ENCODE measurements around the gene UNK. TPM values are rescaled to one million over a fixed set of nuclear protein-coding genes. Genes with fewer than 3 reads are reported as not detected.

Gene UNK, protein sequence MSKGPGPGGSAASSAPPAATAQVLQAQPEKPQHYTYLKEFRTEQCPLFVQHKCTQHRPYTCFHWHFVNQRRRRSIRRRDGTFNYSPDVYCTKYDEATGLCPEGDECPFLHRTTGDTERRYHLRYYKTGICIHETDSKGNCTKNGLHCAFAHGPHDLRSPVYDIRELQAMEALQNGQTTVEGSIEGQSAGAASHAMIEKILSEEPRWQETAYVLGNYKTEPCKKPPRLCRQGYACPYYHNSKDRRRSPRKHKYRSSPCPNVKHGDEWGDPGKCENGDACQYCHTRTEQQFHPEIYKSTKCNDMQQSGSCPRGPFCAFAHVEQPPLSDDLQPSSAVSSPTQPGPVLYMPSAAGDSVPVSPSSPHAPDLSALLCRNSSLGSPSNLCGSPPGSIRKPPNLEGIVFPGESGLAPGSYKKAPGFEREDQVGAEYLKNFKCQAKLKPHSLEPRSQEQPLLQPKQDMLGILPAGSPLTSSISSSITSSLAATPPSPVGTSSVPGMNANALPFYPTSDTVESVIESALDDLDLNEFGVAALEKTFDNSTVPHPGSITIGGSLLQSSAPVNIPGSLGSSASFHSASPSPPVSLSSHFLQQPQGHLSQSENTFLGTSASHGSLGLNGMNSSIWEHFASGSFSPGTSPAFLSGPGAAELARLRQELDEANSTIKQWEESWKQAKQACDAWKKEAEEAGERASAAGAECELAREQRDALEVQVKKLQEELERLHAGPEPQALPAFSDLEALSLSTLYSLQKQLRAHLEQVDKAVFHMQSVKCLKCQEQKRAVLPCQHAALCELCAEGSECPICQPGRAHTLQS
- 22.0 and 26.1 TPM in 2 replicates for total RNA-seq

DNA sequence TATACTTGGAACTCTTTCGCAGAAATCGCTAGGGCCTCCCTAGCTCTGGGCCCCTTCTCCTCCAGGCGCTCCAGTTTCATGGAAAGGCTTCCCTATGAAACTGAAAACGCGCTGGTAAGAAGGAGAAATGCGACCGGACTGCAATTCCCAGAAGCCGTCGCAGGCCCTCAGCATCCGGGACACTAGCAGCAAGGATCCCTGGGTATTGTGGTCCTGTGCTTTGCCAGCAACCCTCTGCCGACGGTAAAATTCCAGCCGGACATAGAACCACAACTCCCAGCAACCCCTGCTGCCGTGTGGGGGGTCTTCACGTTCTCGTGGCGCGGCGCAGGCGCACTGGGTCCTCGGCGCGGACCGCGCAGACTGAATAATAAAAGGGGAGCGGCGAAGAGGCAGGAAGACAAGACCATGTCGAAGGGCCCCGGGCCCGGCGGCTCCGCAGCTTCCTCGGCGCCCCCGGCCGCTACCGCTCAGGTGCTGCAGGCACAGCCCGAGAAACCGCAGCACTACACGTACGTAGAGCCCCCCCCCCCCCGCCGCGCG is at the start of gene UNK:
Gene UNK (plus strand): TSS at position 334 of the 543 bp plus-strand sequence. CDS start 75 bp downstream, at position 409.

DNA sequence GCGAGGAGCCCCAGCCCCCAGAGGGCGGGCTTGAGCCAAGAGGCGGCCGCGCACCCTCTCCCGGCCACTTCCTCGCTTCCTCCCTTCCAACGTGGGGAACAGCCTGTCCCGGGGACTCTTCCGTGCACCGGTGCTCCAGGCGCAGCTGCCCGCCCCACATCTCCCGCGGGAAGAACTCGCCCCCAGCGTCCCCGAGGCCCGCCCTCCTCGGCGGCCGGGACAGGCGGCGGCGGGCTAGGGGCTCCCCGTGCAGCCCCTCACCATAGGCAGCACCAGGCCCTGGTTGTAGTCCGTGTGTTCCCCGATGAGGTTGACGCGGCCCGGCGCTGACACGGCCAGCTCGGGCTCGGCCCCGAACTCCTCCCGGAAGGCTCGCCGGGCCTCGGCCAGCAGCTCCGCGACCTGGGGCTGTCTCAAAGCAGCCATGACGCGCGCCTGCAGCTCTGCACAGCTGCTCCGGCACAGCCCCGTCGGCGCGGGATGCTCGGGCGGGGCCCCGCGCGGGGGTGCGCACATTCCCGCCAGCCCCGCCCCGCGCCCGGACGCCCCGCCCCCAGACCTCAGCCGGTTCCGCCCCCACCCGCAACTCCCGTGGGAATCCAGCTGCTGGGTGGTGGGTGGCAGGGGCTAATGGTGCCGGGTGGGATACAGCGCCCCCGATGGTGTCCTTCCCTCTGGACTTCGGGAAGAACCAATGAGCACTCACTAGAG is 19.7 kb upstream of the UNK start, which contains the start of gene GALK1:
Gene GALK1 (minus strand): TSS at position 482 of the 711 bp plus-strand sequence. CDS start 56 bp downstream, at position 426.

DNA sequence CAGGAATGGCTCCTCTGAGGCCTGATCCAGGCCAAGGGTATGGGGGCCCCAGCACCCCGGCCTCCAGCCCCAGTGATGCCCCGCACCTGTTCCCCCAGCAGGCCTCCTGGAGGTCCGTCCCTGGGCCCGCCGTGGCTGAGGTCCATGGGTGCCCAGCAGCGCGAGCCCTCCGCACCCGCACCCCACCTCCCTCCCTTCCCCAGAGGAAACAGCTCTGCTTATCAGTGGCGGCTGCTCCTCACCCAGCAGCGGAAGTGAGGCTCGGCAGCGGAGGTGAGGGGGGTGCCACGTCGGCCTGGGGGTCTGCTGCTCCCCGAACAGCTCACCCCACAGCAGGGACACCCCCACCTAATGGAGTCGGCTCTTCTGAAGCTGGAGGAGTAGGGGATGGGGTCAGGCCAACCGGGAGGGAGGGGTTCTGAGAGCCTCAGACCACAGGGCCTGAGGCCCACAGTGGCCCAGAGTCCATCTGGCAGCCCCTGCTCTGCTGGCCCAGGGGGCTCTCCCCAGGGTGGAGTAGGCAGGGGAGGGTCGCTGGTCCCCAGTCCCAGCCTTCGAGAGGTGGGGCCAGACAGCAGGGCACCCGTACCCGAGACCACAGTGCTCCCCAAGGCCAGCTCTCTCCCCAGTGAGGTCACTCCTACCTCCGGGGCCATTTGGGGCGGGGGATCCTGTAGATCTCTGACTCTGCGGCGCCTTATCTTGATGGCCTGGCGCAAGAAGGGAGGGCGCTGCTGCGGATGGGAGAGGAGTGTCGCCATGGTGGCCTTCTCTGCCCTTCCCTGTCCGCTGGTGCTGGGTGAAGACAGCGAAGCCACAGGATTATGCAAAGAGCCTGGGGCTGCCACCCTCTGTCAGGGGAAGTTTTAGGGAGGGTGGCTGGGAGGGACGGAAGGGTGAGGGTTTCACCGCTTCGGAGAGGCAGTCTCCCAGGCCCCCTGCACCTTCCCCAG is 59.2 kb downstream of the UNK start, which contains the start of gene UNC13D:
Gene UNC13D (minus strand): TSS at position 828 of the 953 bp plus-strand sequence. CDS start 67 bp downstream, at position 761.

DNA sequence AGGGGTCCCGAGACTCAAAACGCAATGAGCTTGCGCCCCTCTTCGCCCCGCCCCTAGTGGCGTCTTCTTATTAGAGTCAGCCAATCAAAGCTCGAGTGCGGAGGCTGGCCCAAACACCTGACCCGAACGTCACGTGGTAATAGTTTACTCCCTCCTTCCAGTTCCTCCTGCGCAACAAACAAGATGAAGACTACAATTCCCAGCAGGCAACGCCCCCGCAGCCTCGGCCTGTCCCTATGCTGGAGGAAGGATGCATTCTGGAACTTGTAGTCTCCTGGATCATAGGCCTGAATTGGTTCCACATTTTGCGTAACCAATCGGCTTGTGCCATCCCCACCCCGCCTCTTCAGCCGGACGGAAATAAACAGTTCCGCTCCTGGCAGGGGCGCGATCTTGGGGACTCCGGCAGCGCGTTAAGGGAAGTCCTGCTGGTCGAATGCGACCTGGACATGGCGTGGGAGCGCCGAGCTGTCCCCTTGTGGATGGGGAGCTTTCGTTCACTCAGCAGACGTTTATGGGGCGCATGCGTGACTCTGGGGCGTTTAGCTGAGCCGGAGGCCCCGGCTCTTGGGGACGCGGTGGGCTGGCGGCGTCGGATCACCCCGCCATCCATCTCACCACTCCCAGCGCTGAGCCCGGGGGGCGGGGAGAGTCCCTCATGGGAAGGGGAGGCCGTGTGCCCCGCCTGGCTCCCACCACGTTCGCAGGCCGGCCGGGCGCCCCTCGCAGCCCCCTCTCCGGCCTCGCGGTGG is 70.9 kb downstream of the UNK start, which contains the start of gene WBP2:
Gene WBP2 (minus strand): TSS at position 26 of the 752 bp plus-strand sequence. CDS start 38 bp downstream, outside the sequence.

Other genes with a start within 250 kb of the UNK start
- gene MYO15B, start 197.0 kb upstream of the UNK start, total RNA-seq = 0.37 and 0.83 TPM in 2 replicates
- not detected in 2 replicates for gene SMIM5, start 151.4 kb upstream of the UNK start, total RNA-seq
- gene RECQL5, start 117.7 kb upstream of the UNK start, total RNA-seq = 10.3 and 13.6 TPM in 2 replicates
- 32.4 and 36.3 TPM in 2 replicates for gene SAP30BP, start 117.5 kb upstream of the UNK start, total RNA-seq
- gene ITGB4, start 63.3 kb upstream of the UNK start, total RNA-seq = 0.25 and 0.59 TPM in 2 replicates
- gene GALK1, start 19.6 kb upstream of the UNK start, total RNA-seq = 20.0 and 26.4 TPM in 2 replicates
- 0.12 and 0.20 TPM in 2 replicates for gene UNC13D, start 59.6 kb downstream of the UNK start, total RNA-seq
- 35.1 and 43.8 TPM in 2 replicates for gene WBP2, start 70.5 kb downstream of the UNK start, total RNA-seq
- gene TRIM47, start 93.8 kb downstream of the UNK start, total RNA-seq = 31.0 and 35.9 TPM in 2 replicates
- gene TRIM65, start 112.1 kb downstream of the UNK start, total RNA-seq = 23.9 and 24.8 TPM in 2 replicates
- 22.2 and 30.8 TPM in 2 replicates for gene MRPL38, start 120.1 kb downstream of the UNK start, total RNA-seq
- gene FBF1, start 156.2 kb downstream of the UNK start, total RNA-seq = 2.7 and 9.9 TPM in 2 replicates
- gene ACOX1, start 194.4 kb downstream of the UNK start, total RNA-seq = 37.6 and 47.4 TPM in 2 replicates
- gene TEN1, start 194.4 kb downstream of the UNK start, total RNA-seq = 9.2 and 13.2 TPM in 2 replicates
- 1.6 and 2.4 TPM in 2 replicates for gene CDK3, start 216.0 kb downstream of the UNK start, total RNA-seq
- not detected in 2 replicates for gene EVPL, start 242.5 kb downstream of the UNK start, total RNA-seq